Placental epithelial cell (primary cell): ENCODE results near the gene TARS1. TPM values are rescaled to one million over a fixed set of nuclear protein-coding genes. Genes with fewer than 3 reads are reported as not detected.

Experiments
- total RNA-seq: library from RNA; depleted of rRNA; stranded (reverse); fragments of >200 nt; gene quantifications from 2 replicates; pipeline ENCODE4 v1.2.3, GENCODE V29; 2012

Gene TARS1
- total RNA-seq = 96.6 and 189 TPM in 2 replicates

GRCh38 chr5:33440482-33441240 lies at the start of gene TARS1:
TSS of gene TARS1 (plus strand) at chr5:33440965. CDS start at chr5:33441087, 122 bp downstream.

